GM23338 (cell line): Measurements from ENCODE around the gene ZNF644. TPM values are rescaled to one million over a fixed set of nuclear protein-coding genes. Genes with fewer than 3 reads are reported as not detected.

Experiments
- ATAC-seq: fragments of 200-7000 bp; cut with Tn5 transposase; 3 replicates; pipeline ENCODE4 v1.9.1; 2020
- DNase-seq: peaks from one replicate; pipeline ENCODE4 v3.0.0-alpha.2; 2015; ENCODE audit warnings: low spot score
- H2AFZ ChIP-seq: fragments of 200-600 bp; sonication (generic); 2 replicates; pipeline ENCODE4 v1.8.0; 2016; ENCODE audit warnings: antibody characterized with exemption, mild to moderate bottlenecking, moderate library complexity
- H3F3A ChIP-seq: fragments of 200-600 bp; sonication (generic); replicated peaks from 2 replicates; pipeline ENCODE4 v1.8.0; 2017; ENCODE audit warnings: antibody characterized with exemption, mixed run types, low read depth
- H3K27ac ChIP-seq: fragments of 200-600 bp; sonication (generic); 2 replicates; pipeline ENCODE4 v1.6.1; 2016; ENCODE audit warnings: low read depth
- H3K27me3 ChIP-seq: fragments of 200-600 bp; sonication (generic); 2 replicates; pipeline ENCODE4 v1.8.0; 2016; ENCODE audit warnings: mild to moderate bottlenecking, mixed run types, moderate library complexity; ENCODE audit not compliant: insufficient read depth
- H3K36me3 ChIP-seq: fragments of 200-600 bp; sonication (generic); 2 replicates; pipeline ENCODE4 v1.8.0; 2016; ENCODE audit warnings: mild to moderate bottlenecking; ENCODE audit not compliant: insufficient read depth
- H3K4me1 ChIP-seq: fragments of 200-600 bp; sonication (generic); 2 replicates; pipeline ENCODE4 v1.8.0; 2016; ENCODE audit warnings: mild to moderate bottlenecking, moderate library complexity; ENCODE audit not compliant: insufficient read depth
- H3K4me2 ChIP-seq: fragments of 200-600 bp; sonication (generic); 2 replicates; pipeline ENCODE4 v1.7.1; 2017; ENCODE audit warnings: mixed run types
- H3K4me3 ChIP-seq: fragments of 200-600 bp; sonication (generic); 2 replicates; pipeline ENCODE4 v1.6.1; 2016; ENCODE audit warnings: mixed run types
- H3K79me2 ChIP-seq: fragments of 200-600 bp; sonication (generic); replicated peaks from 2 replicates; pipeline ENCODE4 v1.8.0; 2017; ENCODE audit warnings: mild to moderate bottlenecking; ENCODE audit not compliant: insufficient read depth
- H3K9me2 ChIP-seq: fragments of 200-600 bp; sonication (generic); 2 replicates; pipeline ENCODE4 v1.8.0; 2017; ENCODE audit not compliant: insufficient read depth
- H4K20me1 ChIP-seq: fragments of 200-600 bp; sonication (generic); replicated peaks from 2 replicates; pipeline ENCODE4 v1.8.0; 2017; ENCODE audit warnings: mild to moderate bottlenecking; ENCODE audit not compliant: insufficient read depth
- H3K27ac Mint-ChIP-seq: 2 replicates; pipeline ENCODE4 v1.8.0; 2020; ENCODE audit warnings: inconsistent platforms, mild to moderate bottlenecking, moderate library complexity, mixed read lengths
- H3K27me3 Mint-ChIP-seq: 3 replicates; pipeline ENCODE4 v1.8.0; 2022; ENCODE audit warnings: low read depth, mild to moderate bottlenecking, moderate library complexity, mixed read lengths, inconsistent platforms; ENCODE audit not compliant: insufficient read depth, poor library complexity
- H3K36me3 Mint-ChIP-seq: 3 replicates; pipeline ENCODE4 v1.8.0; 2021; ENCODE audit warnings: low read depth, mild to moderate bottlenecking, inconsistent platforms, moderate library complexity, mixed read lengths
- H3K4me1 Mint-ChIP-seq: 3 replicates; pipeline ENCODE4 v1.8.0; 2020; ENCODE audit warnings: mild to moderate bottlenecking, inconsistent platforms, mixed read lengths
- H3K4me3 Mint-ChIP-seq: 3 replicates; pipeline ENCODE4 v1.8.0; 2021; ENCODE audit warnings: moderate library complexity, mild to moderate bottlenecking, inconsistent platforms, mixed read lengths
- H3K9me3 Mint-ChIP-seq: 3 replicates; pipeline ENCODE4 v1.8.0; 2020; ENCODE audit warnings: moderate library complexity, mild to moderate bottlenecking, inconsistent platforms, mixed read lengths
- CREB1 ChIP-seq: fragments of 250-450 bp; sonication (Bioruptor Pico); IDR thresholded peaks from 2 replicates; pipeline ENCODE4 v1.5.0; 2020; ENCODE audit warnings: low read depth, mild to moderate bottlenecking, moderate library complexity
- EZH2 ChIP-seq: fragments of 200-600 bp; sonication (generic); IDR thresholded peaks from one replicate; pipeline ENCODE4 v1.8.0; 2017; ENCODE audit warnings: antibody characterized with exemption, mild to moderate bottlenecking, low read depth; ENCODE audit not compliant: unreplicated experiment
- EZH2phosphoT487 ChIP-seq: fragments of 200-600 bp; sonication (generic); IDR thresholded peaks from one replicate; pipeline ENCODE4 v1.8.1; 2018; ENCODE audit warnings: antibody characterized with exemption; ENCODE audit not compliant: unreplicated experiment
- JUNB ChIP-seq: IDR thresholded peaks from one replicate; pipeline ENCODE4 v1.6.1; 2016; ENCODE audit warnings: antibody characterized with exemption; ENCODE audit not compliant: unreplicated experiment
- NANOG ChIP-seq: IDR thresholded peaks from 2 replicates; pipeline ENCODE4 v1.6.1; 2016; ENCODE audit warnings: antibody characterized with exemption, borderline replicate concordance
- POLR2AphosphoS5 ChIP-seq: IDR thresholded peaks from 2 replicates; pipeline ENCODE4 v1.6.1; 2016; ENCODE audit warnings: antibody characterized with exemption, low read depth
- STAT1 ChIP-seq: IDR thresholded peaks from one replicate; pipeline ENCODE4 v1.6.1; 2016; ENCODE audit warnings: antibody characterized with exemption; ENCODE audit not compliant: unreplicated experiment
- ZNF114 ChIP-seq: fragments of 250-450 bp; sonication (Bioruptor Pico); IDR thresholded peaks from 2 replicates; pipeline ENCODE4 v1.5.0; 2020; ENCODE audit warnings: mild to moderate bottlenecking, moderate library complexity
- ZNF331 ChIP-seq: fragments of 250-450 bp; sonication (Bioruptor Pico); IDR thresholded peaks from 2 replicates; pipeline ENCODE4 v1.5.0; 2020; ENCODE audit warnings: low read depth, mild to moderate bottlenecking, moderate library complexity
- polyA plus RNA-seq: library from polyadenylated mRNA; unstranded; fragments of >200 nt; fragmentation: Nextera tagmentation; extraction: Ambion mirVana; gene quantifications from 2 replicates; pipeline ENCODE4 v1.2.1, GENCODE V29; 2016
- total RNA-seq: library from RNA; depleted of rRNA; stranded (reverse); fragments of >200 nt; shearing (Covaris generic); gene quantifications from 2 replicates; pipeline ENCODE4 v1.2.3, GENCODE V29; 2014
- TF ChIP-seq, protein P1 (sequence below): IDR thresholded peaks from 2 replicates; pipeline ENCODE4 v1.6.1; 2016; ENCODE audit warnings: antibody characterized with exemption
- TF ChIP-seq, protein P2 (sequence below), 2 experiments: fragments of 200-600 bp in 1 of 2; sonication (generic) in 1 of 2; conservative IDR thresholded peaks; 2 replicates each; pipeline versions ENCODE4 v1.5.1 to v1.6.1; 2016 to 2017; ENCODE audit warnings: antibody characterized with exemption in 2 of 2, low read depth in 2 of 2, mild to moderate bottlenecking in 2 of 2, moderate library complexity in 1 of 2
- TF ChIP-seq, protein P3 (sequence below): IDR thresholded peaks from one replicate; pipeline ENCODE4 v1.6.1; 2018; ENCODE audit warnings: antibody characterized with exemption; ENCODE audit not compliant: unreplicated experiment

ZNF644 gene
- total and polyA plus RNA-seq, 2 experiments from 2014 or later = 101 to 103 TPM

DNA sequence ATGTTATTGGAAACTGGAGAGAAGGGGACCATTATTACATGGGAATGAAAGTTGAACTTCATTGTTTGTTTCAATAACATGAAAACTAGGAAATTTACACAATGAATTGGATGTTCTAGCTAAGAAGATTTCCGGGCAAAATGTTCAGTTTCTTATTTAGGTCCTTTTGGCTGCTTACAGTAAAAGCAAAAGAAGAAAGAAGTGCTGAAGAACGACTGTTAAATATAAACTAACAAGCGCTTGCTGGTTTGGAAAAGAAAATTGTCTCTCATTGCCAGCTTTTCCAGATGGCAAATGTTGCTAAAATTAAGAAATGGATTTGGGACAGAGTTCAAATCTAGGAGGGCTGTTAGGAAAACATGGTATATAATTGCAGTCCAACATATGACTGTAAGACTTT is 139.6 kb downstream of the ZNF644 start:
- H3K4me3 Mint-ChIP-seq = no peak overlapping the region
- DNase-seq = no peak
- Histone ChIP-seq H2AFZ (no peak overlapping the region), H4K20me1 (no peaks in the 10 kb centered on the region), H3K4me1 (no peaks in the 10 kb centered on the region), H3F3A (no peaks in the 10 kb centered on the region), H3K79me2 (no peaks in the 10 kb centered on the region), H3K4me3 (no peak overlapping the region), H3K36me3 (no peaks in the 10 kb centered on the region), H3K9me2 (peaks cover 12% of the 10 kb centered on the region; the same call in 1 of the 2 replicates), H3K27me3 (no peaks in the 10 kb centered on the region), H3K4me2 (no peak overlapping the region), H3K27ac (no peak overlapping the region)
- ATAC-seq = no peak
- no peak for TF ChIP-seq POLR2AphosphoS5
- TF ChIP-seq, protein P1, sequence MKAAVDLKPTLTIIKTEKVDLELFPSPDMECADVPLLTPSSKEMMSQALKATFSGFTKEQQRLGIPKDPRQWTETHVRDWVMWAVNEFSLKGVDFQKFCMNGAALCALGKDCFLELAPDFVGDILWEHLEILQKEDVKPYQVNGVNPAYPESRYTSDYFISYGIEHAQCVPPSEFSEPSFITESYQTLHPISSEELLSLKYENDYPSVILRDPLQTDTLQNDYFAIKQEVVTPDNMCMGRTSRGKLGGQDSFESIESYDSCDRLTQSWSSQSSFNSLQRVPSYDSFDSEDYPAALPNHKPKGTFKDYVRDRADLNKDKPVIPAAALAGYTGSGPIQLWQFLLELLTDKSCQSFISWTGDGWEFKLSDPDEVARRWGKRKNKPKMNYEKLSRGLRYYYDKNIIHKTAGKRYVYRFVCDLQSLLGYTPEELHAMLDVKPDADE = no peak
- TF ChIP-seq ZNF331 (CRISPR knock-in tag) = no peak
- TF ChIP-seq CREB1 (CRISPR knock-in tag) = no peak
- no peak for TF ChIP-seq EZH2
- H3K27me3 Mint-ChIP-seq = no peaks in the 10 kb centered on the region
- H3K9me3 Mint-ChIP-seq = peaks cover 48% of the 10 kb centered on the region
- H3K36me3 Mint-ChIP-seq = peaks cover 31% of the 10 kb centered on the region
- H3K4me1 Mint-ChIP-seq = no peaks in the 10 kb centered on the region
- H3K27ac Mint-ChIP-seq = no peak overlapping the region

DNA sequence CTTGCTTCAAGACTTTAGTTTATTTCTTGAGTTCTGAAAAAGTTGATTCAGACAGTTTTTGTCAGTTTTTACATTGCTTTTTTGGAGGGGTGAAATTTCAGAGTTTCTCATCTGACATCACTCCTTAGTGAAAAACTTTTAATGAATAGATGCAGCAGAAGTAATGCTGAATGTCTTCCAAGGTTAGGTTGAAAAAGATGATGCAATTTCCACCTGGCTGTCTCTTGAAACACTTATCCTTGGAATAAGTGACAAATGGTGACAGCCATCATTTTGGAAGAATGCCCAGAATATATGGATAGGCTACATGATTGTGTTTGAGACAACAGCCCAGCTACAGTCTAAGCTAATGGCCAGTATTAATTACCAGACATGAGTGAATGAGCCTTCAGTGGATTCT is 140.8 kb downstream of the ZNF644 start:
- H3K4me2 ChIP-seq = no peak overlapping the region
- peaks cover 5% of the 10 kb centered on the region; the same call in 1 of the 2 replicates for H3K9me2 ChIP-seq
- no peaks in the 10 kb centered on the region for H3K79me2 ChIP-seq
- Mint-ChIP-seq H3K4me3 (no peak overlapping the region), H3K4me1 (no peaks in the 10 kb centered on the region), H3K36me3 (peaks cover 31% of the 10 kb centered on the region), H3K9me3 (peaks cover 48% of the 10 kb centered on the region), H3K27ac (no peak overlapping the region), H3K27me3 (no peaks in the 10 kb centered on the region)
- H4K20me1 ChIP-seq = no peaks in the 10 kb centered on the region
- no peaks in the 10 kb centered on the region for H3K4me1 ChIP-seq
- no peak overlapping the region for H2AFZ ChIP-seq
- H3F3A ChIP-seq = no peaks in the 10 kb centered on the region
- ATAC-seq (no peak), DNase-seq (no peak)
- no peak overlapping the region for H3K27ac ChIP-seq
- H3K4me3 ChIP-seq = no peak overlapping the region
- H3K36me3 ChIP-seq = no peaks in the 10 kb centered on the region
- H3K27me3 ChIP-seq = no peaks in the 10 kb centered on the region
- TF ChIP-seq STAT1 (no peak), CREB1 (CRISPR knock-in tag) (no peak), JUNB (no peak), NANOG (no peak), ZNF331 (CRISPR knock-in tag) (no peak), EZH2phosphoT487 (no peak), EZH2 (no peak), ZNF114 (no peak)
- TF ChIP-seq, protein P2, sequence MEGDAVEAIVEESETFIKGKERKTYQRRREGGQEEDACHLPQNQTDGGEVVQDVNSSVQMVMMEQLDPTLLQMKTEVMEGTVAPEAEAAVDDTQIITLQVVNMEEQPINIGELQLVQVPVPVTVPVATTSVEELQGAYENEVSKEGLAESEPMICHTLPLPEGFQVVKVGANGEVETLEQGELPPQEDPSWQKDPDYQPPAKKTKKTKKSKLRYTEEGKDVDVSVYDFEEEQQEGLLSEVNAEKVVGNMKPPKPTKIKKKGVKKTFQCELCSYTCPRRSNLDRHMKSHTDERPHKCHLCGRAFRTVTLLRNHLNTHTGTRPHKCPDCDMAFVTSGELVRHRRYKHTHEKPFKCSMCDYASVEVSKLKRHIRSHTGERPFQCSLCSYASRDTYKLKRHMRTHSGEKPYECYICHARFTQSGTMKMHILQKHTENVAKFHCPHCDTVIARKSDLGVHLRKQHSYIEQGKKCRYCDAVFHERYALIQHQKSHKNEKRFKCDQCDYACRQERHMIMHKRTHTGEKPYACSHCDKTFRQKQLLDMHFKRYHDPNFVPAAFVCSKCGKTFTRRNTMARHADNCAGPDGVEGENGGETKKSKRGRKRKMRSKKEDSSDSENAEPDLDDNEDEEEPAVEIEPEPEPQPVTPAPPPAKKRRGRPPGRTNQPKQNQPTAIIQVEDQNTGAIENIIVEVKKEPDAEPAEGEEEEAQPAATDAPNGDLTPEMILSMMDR (conservative IDR thresholded peaks at IDR 0.05; ENCODE audit: low read depth in 2 of 2) = no peak
- TF ChIP-seq, protein P1 = no peak
- TF ChIP-seq, protein P3, sequence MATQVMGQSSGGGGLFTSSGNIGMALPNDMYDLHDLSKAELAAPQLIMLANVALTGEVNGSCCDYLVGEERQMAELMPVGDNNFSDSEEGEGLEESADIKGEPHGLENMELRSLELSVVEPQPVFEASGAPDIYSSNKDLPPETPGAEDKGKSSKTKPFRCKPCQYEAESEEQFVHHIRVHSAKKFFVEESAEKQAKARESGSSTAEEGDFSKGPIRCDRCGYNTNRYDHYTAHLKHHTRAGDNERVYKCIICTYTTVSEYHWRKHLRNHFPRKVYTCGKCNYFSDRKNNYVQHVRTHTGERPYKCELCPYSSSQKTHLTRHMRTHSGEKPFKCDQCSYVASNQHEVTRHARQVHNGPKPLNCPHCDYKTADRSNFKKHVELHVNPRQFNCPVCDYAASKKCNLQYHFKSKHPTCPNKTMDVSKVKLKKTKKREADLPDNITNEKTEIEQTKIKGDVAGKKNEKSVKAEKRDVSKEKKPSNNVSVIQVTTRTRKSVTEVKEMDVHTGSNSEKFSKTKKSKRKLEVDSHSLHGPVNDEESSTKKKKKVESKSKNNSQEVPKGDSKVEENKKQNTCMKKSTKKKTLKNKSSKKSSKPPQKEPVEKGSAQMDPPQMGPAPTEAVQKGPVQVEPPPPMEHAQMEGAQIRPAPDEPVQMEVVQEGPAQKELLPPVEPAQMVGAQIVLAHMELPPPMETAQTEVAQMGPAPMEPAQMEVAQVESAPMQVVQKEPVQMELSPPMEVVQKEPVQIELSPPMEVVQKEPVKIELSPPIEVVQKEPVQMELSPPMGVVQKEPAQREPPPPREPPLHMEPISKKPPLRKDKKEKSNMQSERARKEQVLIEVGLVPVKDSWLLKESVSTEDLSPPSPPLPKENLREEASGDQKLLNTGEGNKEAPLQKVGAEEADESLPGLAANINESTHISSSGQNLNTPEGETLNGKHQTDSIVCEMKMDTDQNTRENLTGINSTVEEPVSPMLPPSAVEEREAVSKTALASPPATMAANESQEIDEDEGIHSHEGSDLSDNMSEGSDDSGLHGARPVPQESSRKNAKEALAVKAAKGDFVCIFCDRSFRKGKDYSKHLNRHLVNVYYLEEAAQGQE = no peak
